ENCODE data around the gene CHCHD1.
"Not testable (repeated sequence)": the region's sequence is repeated elsewhere in the genome, so short reads cannot be mapped to it uniquely, and the experiment has no call there.

CHCHD1 gene

DNA sequence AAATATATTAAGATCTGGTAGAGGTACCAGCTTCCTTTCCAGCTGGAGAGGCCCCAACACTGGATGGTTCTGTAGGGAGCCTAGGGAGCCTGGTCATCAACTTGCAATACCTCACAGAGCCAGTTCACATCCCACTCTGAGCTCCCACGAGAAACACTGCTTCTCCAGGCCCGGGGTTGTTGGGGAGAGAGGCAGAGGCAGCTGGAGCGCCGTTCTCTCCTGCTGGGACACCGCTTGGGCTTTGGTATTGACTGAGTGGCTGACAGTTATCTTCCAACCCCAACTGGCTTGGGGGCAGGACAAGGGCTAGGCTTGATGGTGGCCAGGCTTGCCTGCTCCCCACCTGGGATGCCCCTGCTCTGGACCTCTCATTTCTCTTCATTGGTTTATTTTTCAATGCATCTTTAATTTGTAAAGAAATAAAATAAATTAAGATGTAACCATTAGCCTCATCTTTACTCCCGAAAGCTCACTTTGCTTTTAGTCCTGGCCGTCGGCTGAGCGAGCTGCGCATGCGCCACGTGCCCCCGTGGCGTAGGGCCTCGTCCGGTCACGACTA is 10.0 kb upstream of the CHCHD1 start:
- DNase-seq, result peak; percentile 87

DNA sequence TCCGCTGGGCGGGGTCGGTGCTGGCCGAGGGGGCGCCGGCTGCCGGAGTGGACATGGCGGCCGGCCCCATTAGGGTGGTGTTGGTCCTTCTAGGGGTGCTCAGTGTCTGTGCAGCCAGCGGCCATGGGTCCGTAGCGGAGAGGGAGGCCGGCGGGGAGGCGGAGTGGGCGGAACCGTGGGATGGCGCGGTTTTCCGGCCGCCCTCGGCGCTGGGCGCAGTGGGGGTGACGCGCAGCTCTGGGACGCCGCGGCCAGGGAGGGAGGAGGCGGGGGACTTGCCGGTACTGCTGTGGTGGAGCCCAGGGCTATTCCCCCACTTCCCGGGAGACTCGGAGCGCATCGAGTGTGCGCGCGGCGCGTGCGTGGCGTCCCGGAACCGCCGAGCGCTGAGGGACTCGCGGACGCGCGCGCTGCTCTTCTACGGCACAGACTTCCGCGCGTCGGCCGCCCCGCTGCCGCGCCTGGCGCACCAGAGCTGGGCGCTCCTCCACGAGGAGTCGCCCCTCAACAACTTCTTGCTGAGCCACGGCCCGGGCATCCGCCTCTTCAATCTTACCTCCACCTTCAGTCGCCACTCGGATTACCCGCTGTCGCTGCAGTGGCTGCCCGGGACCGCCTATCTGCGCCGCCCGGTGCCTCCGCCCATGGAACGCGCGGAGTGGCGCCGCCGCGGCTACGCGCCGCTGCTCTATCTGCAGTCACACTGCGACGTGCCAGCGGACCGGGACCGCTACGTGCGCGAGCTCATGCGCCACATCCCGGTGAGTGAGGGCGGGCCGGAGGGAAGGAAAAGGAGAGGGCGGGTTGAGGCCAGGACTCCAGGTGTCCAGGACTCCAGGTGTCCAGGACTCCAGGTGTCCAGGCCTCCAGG is 9.3 kb upstream of the CHCHD1 start:
- peak; percentile 85 for DNase-seq

DNA sequence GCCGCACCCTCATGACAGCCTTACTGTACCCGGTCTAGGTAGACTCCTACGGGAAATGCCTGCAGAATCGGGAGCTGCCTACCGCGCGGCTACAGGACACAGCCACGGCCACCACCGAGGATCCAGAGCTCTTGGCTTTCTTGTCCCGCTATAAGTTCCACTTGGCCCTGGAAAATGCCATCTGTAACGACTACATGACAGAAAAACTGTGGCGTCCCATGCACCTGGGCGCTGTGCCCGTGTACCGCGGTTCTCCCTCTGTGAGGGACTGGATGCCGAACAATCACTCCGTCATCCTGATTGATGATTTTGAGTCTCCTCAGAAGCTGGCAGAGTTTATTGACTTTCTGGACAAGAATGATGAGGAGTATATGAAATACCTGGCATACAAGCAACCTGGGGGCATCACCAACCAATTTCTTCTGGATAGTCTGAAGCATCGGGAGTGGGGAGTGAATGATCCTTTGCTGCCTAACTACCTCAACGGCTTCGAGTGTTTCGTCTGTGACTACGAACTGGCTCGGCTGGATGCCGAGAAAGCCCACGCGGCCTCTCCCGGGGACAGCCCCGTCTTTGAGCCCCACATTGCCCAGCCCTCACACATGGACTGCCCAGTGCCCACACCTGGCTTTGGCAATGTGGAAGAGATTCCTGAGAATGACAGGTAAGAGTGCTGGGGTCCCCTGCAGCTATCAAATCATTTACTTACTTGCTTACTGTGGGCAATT is 8.5 kb upstream of the CHCHD1 start:
- no peak for DNase-seq

DNA sequence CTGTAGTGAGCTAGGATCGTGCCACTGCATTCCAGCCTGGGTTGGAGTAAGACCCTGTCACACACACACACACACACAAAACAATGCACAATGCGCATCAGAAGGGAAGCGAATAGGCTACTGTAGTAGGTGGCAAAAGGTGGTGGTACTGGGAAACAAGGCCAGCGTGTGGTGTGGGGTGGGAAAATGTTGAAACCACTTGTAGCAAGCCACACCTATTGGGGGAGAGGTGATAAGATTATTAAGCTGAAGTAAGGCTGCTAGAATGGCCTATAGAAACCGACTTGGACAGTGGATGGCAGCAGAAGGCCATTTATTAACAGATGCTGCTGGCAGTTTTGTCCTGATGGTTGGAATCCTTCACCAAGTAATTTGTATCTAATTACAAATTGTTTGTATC is 7.2 kb upstream of the CHCHD1 start:
- no peak for DNase-seq

DNA sequence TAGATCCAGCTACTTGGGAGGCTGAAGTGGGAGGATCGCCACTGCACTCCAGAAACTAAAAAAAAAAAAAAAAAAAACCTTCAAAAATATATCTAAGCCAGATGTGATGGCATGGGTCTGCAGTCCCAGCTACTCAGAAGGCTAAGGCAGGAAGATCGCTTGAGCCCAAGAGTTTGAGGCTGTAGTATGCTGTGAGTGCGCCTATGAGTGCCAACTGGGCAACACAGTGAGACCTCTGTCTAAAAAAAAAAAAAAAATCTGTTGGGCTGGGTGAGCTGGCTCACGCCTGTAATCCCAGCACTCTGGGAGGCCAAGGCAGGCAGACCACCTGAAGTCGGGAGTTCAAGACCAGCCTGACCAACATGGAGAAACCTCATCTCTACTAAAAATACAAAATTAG is 2.8 kb upstream of the CHCHD1 start:
- no peak for DNase-seq

DNA sequence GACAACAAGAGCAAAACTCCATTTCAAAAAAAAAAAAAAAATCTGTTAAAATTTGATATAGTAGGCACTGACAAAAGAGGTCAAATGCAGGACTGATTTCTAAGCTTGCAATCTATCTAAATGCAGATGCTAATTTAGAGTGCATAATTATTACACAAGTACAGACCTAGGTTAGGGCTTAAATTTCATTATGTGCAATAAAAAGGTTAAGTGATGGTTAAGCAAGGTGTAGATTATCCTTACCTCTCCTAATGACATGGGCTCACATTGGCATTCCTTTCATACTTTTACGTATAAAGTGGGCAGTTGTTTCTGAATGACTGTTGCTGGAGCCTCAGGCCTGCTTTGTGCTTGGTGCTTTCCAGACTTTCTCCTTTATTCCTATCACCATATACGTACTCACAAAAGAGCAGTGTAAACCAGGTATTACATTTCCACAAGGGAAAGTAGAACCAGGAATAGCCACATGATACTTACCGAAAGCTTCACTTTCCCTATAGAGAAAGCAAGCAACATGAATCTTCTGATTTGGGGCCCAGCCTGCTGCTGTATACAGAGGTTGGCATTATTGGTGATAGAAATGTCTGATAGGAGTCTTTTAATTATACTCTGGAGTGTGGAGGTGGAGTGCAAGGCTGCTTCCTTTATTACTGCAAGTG is 2.2 kb upstream of the CHCHD1 start:
- no peak for DNase-seq

DNA sequence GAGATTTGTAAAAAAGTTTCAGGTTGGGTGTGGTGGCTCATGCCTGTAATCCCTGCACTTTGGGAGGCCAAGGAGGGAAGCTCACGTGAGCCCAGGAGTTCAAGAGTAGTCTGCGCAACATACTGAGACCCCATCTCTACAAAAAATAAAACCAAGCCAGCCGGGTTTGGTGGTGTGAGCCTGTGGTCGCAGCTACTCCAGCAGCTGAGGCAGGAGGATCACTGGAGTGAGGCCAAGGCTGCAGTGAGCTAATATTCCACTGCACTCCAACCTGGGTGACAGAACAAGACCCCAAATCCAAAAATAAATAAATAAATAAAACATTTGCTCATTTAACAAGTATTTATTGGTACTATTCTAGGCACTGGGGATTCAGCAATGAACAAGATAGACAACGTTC is 1.5 kb upstream of the CHCHD1 start:
- no peak for DNase-seq

DNA sequence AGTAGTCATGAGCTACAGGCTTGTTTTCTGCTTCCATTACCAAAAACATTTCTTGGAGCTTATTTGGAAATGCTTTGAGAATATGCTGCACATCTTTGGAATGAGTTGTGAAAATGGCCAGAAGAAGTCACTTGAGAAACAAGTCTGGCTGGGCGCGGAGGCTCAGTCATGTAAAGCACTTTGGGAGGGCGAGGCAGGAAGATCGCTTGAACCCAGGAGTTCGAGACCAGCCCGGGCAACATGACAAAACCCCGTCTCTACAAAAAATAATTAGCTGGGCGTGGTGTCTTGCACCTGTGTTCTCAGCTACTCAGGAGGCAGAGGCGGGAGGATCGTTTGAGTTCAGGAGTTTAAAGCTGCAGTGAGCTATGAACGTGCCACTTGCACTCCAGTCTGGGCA is 882 bp upstream of the CHCHD1 start:
- no peak for DNase-seq

DNA sequence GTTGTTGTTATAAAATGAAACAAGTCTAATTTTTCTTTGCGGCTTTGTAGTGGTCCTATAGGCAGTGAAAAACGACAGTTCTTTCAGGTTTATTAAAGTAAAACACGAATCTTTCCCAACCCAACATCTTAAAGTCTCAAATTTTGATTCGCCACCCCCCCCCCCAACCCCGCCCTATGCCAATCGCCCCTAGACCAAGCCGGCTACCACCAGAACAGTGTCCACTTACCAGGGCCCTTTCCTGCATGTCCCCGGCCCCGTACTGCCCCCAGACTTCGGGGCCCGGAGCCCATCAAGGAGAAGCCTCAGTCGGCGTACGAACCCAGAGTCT is 335 bp upstream of the CHCHD1 start:
- no peak for DNase-seq

DNA sequence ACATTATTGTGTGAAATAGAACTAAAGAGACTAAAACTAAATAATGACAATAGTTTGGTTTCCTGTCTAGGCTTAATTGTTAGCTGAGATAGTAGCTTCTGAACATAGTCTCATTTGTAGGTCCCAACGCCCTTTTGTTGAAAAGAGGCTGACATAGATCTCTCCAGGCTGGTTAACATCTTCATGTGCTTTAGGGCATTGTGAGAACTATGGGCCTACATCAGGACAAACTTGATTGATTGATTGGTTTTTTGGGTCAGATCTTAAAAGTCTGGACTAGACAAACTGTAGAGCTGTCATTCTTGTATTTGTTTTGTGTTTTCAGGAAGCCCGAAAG is 869 bp downstream of the CHCHD1 start:
- no peak for DNase-seq

DNA sequence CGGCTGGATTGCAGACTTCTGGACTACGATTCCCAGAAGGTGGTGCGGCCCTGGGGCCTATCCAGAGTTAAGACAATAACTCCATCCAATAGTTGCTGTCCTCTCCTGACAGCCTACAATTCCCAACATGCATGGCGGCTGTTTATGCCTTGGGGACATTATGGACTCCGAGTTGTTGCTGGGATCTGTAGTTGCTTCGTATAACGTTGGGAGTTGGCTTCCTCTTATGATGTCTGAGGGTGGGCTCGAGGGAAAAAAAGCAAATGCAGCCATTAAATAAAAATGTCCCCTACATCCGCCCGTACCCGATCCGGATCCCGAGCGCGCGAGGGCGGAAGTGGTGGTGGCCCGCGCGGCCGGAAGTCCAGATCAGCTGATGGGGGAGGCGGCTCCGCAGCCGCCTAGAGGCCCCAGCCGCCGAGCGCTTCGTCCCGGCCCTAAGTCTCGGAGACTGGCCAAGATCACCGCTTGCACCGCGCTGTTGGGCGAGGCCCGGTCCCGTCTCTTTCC is 3.4 kb downstream of the CHCHD1 start, which contains the start of gene ZSWIM8:
TSS of gene ZSWIM8 (plus strand) at position 396 of the 510 bp plus-strand sequence. CDS start 273 bp downstream, outside the sequence.
- DNase-seq, result peak; percentile 89

DNA sequence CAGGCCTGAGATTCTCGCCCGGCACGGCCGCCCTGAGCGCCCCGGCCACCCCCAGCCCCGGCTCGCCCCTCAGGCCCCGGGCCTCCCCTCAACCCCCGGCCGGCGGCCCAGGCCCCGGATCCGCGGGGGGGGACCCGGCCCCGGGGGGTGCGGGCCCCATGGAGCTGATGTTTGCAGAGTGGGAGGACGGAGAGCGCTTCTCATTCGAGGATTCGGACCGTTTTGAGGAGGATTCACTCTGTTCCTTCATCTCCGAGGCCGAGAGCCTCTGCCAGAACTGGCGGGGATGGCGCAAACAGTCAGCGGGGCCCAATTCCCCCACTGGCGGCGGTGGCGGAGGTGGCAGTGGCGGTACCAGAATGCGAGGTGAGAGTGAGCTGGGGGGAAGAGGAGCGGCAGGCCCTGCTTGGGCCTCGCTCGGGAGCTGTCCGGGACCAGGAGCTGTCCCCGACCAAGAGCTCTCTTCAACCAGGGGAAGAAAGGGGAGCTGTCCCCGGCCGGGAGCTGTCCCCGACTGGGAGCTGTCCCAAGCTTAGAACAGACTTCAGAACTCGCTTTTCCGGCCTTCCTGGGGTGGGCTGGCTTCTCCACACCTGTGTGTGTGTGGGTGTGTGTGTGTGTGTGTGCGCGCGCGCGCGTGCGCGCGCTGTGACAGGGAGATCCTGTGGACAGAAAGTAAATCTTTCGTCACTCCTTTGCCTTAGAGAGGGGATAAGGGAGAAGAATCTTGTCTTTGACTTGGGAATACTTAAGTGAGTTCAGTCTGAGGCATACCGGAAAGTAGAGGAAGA is 4.1 kb downstream of the CHCHD1 start:
- DNase-seq, result peak; percentile 65

DNA sequence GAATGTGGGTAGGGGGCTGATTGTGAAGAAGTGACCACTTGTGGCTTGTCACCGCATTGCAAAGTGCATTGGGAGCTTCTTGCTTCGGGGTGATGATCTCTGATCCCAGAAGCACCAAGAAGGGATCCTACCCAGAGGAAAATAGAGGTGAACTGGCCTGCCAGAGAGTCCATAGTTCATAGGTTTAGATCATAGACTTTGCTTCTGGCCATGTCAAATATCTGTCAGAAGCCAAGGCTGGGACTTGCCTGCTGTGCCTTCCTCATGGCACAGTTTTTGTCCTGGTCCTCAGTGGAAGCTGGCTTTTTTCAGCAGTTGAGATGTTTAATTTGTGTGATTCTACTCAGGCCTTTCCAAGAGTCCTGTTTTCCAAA is 4.7 kb downstream of the CHCHD1 start:
- no peak for DNase-seq

DNA sequence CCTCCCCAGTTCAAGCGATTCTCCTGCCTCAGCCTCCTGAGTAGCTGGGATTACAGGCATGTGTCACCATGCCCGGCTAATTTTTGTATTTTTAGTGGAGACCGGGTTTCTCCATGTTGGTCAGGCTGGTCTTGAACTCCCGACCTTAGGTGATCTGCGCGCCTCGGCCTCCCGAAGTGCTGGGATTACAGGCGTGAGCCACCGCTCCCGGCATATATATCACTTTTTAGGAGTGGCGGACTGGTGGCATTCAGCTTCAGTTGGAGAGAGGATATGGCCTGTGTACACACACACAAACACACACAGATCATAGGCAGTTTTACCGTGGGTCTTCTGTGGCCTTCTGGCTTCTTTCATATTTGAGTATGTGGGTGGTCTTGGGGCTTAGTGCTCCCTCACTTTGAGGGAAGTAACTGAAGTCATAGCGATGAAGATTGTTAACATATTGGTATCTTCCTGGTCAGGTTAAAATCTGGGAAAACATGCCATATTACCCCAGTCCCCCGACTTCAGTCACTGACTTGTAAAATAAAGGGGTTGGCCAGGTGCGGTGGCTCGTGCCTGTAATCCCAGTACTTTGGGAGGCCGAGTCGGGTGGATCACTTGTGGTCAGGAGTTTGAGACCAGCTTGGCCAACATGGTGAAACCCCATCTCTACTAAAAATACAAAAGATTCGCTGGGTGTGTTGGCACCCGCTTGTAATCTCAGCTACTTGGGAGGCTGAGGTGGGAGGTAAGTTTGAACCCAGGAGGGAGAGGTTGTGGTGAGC is 5.4 kb downstream of the CHCHD1 start:
- DNase-seq, result not testable (repeated sequence)

DNA sequence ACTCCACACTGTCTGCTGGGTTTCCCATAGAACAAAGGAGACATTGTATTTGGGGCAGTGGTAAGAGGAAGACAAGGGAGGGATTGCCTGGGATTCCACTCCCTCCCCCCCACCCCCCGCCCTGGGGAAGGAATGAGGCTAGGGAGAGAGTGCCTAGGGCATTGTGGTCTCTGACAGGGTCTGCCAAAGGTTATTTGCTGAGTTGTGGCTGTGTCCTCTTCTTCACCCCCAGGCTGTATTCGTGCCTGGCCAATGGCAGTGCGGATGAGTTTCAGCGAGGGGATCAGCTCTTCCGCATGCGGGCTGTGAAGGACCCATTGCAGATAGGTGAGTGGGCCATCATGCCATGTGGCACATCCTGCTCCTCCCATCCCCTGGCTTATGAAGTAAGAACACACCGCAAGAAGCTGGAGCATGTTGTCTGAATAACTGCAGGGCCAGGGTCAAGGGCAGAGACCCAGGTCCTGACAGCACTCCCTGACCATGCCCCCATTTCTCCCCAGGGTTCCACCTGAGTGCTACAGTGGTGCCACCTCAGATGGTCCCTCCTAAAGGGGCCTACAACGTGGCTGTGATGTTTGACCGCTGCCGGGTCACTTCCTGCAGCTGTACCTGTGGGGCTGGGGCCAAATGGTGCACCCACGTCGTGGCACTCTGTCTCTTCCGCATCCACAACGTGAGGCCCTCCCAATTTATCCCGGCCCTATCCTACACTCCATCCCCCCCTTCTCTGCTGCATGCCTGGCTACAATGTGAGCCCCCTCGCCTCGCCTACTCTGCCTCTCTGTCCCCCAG is 7.2 kb downstream of the CHCHD1 start:
- no peak for DNase-seq

DNA sequence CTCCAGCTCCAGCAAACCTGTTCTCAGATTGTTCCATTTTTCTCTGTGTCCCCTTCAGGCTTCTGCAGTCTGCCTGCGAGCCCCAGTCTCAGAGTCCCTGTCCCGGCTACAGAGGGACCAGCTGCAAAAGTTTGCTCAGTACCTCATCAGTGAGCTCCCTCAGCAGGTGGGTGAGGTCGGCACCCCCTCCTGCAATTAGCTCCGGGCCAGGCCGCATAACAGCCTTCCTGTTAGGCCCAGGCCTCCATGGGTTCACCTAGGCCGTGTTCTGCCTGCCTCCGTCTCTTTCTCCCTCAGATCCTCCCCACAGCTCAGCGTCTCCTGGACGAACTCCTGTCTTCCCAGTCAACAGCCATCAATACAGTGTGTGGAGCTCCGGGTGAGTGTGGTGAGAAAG is 7.8 kb downstream of the CHCHD1 start:
- no peak for DNase-seq

DNA sequence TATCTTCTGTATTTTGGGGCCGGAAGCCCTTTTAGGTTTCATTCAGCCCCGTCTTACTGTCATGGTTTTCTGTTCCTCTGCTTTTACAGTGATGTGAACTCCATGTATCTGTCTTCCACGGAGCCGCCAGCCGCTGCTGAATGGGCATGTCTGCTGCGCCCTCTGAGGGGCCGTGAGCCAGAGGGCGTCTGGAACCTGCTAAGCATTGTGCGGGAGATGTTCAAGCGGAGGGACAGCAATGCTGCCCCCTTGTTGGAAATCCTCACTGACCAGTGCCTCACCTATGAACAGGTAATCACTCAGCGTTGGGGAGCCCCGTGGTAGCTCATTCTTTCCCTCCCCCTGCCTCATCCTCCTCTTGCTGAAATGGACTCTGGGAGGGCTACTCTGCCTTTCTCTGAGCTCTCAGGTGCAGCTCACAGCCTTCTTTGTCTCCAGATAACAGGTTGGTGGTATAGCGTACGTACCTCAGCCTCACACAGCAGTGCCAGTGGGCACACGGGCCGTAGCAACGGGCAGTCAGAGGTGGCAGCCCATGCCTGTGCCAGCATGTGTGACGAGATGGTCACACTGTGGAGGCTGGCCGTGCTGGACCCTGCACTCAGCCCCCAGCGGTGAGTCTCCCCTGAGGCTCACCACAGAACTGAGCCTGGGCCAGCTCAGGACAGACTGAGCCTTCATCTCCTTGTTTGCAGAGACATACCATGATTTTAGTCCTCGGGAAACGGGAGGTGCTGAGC is 9.2 kb downstream of the CHCHD1 start:
- no peak for DNase-seq

DNA sequence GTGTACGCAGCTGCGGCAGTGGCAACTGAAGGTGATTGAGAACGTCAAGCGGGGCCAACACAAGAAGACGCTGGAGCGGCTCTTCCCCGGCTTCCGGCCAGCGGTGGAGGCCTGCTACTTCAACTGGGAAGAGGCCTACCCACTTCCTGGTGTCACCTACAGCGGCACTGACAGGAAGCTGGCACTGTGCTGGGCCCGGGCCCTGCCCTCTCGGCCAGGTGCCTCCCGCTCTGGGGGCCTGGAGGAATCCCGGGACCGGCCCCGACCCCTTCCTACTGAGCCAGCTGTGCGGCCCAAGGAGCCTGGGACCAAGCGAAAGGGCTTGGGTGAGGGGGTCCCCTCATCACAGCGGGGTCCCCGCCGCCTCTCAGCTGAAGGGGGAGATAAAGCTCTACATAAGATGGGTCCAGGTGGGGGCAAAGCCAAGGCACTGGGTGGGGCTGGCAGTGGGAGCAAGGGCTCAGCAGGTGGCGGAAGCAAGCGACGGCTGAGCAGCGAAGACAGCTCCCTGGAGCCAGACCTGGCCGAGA is 10.1 kb downstream of the CHCHD1 start:
- no peak for DNase-seq

DNA sequence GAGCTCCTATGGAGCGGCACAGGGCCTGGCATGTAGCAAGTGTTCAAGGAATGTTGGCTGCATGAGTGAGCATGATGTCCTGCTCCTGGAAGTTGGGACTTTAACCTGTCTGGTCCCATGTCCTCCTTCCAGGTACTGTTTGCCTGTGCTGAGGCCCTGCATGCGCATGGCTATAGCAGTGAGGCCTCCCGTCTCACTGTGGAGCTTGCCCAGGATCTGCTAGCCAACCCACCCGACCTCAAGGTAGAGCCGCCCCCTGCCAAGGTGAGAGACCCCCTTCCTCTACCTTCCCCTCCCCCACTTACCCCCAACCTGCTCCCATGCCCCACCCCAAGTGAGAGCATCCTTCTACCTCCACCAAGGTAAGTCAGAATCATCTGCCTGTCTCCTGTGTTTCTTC is 11.6 kb downstream of the CHCHD1 start:
- DNase-seq, result no peak

DNA sequence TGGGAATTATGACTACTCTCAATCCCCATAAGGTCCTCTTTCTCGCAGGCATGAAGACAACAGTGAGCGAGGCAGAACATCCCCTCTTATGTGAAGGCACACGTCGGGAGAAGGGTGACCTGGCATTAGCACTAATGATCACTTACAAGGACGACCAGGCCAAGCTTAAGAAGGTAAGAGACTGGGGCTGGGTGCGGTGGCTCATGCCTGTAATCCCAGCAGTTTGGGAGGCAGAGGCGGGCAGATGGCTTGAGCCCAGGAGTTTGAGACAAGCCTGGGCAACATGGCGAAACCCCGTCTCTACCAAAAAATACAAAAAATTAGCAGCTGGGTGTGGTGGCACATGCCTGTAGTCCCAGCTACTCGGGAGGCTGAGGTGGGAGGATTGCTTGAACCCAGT is 13.6 kb downstream of the CHCHD1 start:
- DNase-seq, result not testable (repeated sequence)

Data from stimulated activated CD8-positive, alpha-beta memory T cell treated with anti-CD3 and anti-CD28 coated beads, Interleukin-4, amount 100 ng/mL, for 48 hours (primary cell).